Measurements from ENCODE around the gene SALL1. TPM values are rescaled to one million over a fixed set of nuclear protein-coding genes. Genes with fewer than 3 reads are reported as not detected.

Gene SALL1
- total RNA-seq, 1 experiment from 2014 or later = not detected

GRCh38 chr16:51131619-51132018 lies 19.5 kb downstream of the SALL1 start:
- ATAC-seq (no peak), DNase-seq (no peak)
- intact Hi-C loops (cut with micrococcal nuclease) = no loop called here
- Histone ChIP-seq H4K20me1 (ENCODE audit: low read length) (no peaks in the 10 kb centered on the region), H3K9me3 (ENCODE audit: low read length) (no peaks in the 10 kb centered on the region), H3K36me3 (ENCODE audit: low read depth, low read length) (no peaks in the 10 kb centered on the region), H3F3A (ENCODE audit: low read length, unreplicated experiment) (no peaks in the 10 kb centered on the region), H3K27me3 (ENCODE audit: low read length) (no peaks in the 10 kb centered on the region), H2AFZ (ENCODE audit: low read length) (no peak overlapping the region), H3K79me2 (ENCODE audit: low read length) (no peaks in the 10 kb centered on the region), H3K9ac (ENCODE audit: low read length) (no peak overlapping the region), H3K27ac (ENCODE audit: low read length) (no peak overlapping the region), H3K4me2 (ENCODE audit: low read length) (no peak overlapping the region), H3K9me2 (replicated peaks; ENCODE audit: low read length) (no peaks in the 10 kb centered on the region), H3K4me3 (ENCODE audit: low read length) (no peak overlapping the region), H3K4me1 (ENCODE audit: insufficient read depth, low read length) (no peaks in the 10 kb centered on the region)
- CTCF ChIA-PET = no interaction called here
- POLR2A ChIA-PET (ENCODE audit: unreplicated experiment) = no interaction called here
- TF ChIP-seq CTCF (conservative IDR thresholded peaks at IDR 0.05; ENCODE audit: low read depth, low read length) = no peak
- no peak for TF ChIP-seq EZH2phosphoT487 (IDR thresholded peaks at IDR 0.05; ENCODE audit: borderline replicate concordance, low read length)
- TF ChIP-seq EZH2 (IDR thresholded peaks at IDR 0.05; ENCODE audit: low read length, unreplicated experiment) = no peak
- BruUV-seq (replicated peaks) = no TSS peak

GRCh38 chr16:51129105-51129504 lies 22.0 kb downstream of the SALL1 start:
- H3K4me2 ChIP-seq (ENCODE audit: low read length) = no peak overlapping the region
- no TSS peak for BruUV-seq (replicated peaks)

GRCh38 chr16:51125992-51126391 lies 25.1 kb downstream of the SALL1 start:
- no peak overlapping the region for H3K9ac ChIP-seq (ENCODE audit: low read length)
- H3K27ac ChIP-seq (ENCODE audit: low read length) = no peak overlapping the region
- POLR2A ChIA-PET (ENCODE audit: unreplicated experiment) = no interaction called here
- H3K36me3 ChIP-seq (ENCODE audit: low read depth, low read length) = no peaks in the 10 kb centered on the region
- no peak overlapping the region for H3K4me2 ChIP-seq (ENCODE audit: low read length)
- H3K79me2 ChIP-seq (ENCODE audit: low read length) = no peaks in the 10 kb centered on the region
- no peak for TF ChIP-seq CTCF (conservative IDR thresholded peaks at IDR 0.05; ENCODE audit: low read depth, low read length)
- no peak for TF ChIP-seq EZH2 (IDR thresholded peaks at IDR 0.05; ENCODE audit: low read length, unreplicated experiment)
- TF ChIP-seq EZH2phosphoT487 (IDR thresholded peaks at IDR 0.05; ENCODE audit: borderline replicate concordance, low read length) = no peak
- DNase-seq (no peak), ATAC-seq (no peak)
- intact Hi-C loops (cut with micrococcal nuclease) = no loop called here
- CTCF ChIA-PET = no interaction called here
- no peak overlapping the region for H3K4me3 ChIP-seq (ENCODE audit: low read length)
- H3K27me3 ChIP-seq (ENCODE audit: low read length) = no peaks in the 10 kb centered on the region
- no peaks in the 10 kb centered on the region for H3K9me3 ChIP-seq (ENCODE audit: low read length)
- H3F3A ChIP-seq (ENCODE audit: low read length, unreplicated experiment) = no peaks in the 10 kb centered on the region
- BruUV-seq (replicated peaks) = no TSS peak
- no peaks in the 10 kb centered on the region for H3K4me1 ChIP-seq (ENCODE audit: insufficient read depth, low read length)
- H2AFZ ChIP-seq (ENCODE audit: low read length) = no peak overlapping the region
- no peaks in the 10 kb centered on the region for H4K20me1 ChIP-seq (ENCODE audit: low read length)
- H3K9me2 ChIP-seq (replicated peaks; ENCODE audit: low read length) = no peaks in the 10 kb centered on the region

More at GRCh38 chr16:51129105-51129504, 22.0 kb downstream of the SALL1 start:
- CTCF ChIA-PET = no interaction called here
- DNase-seq (no peak), ATAC-seq (no peak)
- Histone ChIP-seq H3K9me3 (ENCODE audit: low read length) (no peaks in the 10 kb centered on the region), H3K36me3 (ENCODE audit: low read depth, low read length) (no peaks in the 10 kb centered on the region), H3K4me3 (ENCODE audit: low read length) (no peak overlapping the region), H3K9me2 (replicated peaks; ENCODE audit: low read length) (no peaks in the 10 kb centered on the region), H3K27me3 (ENCODE audit: low read length) (no peaks in the 10 kb centered on the region), H4K20me1 (ENCODE audit: low read length) (no peaks in the 10 kb centered on the region), H2AFZ (ENCODE audit: low read length) (no peak overlapping the region), H3K27ac (ENCODE audit: low read length) (no peak overlapping the region), H3K4me1 (ENCODE audit: insufficient read depth, low read length) (no peaks in the 10 kb centered on the region), H3K79me2 (ENCODE audit: low read length) (no peaks in the 10 kb centered on the region), H3F3A (ENCODE audit: low read length, unreplicated experiment) (no peaks in the 10 kb centered on the region), H3K9ac (ENCODE audit: low read length) (no peak overlapping the region)
- no peak for TF ChIP-seq CTCF (conservative IDR thresholded peaks at IDR 0.05; ENCODE audit: low read depth, low read length)
- TF ChIP-seq EZH2phosphoT487 (IDR thresholded peaks at IDR 0.05; ENCODE audit: borderline replicate concordance, low read length) = no peak
- no peak for TF ChIP-seq EZH2 (IDR thresholded peaks at IDR 0.05; ENCODE audit: low read length, unreplicated experiment)
- POLR2A ChIA-PET (ENCODE audit: unreplicated experiment) = no interaction called here
- intact Hi-C loops (cut with micrococcal nuclease) = no loop called here

All from PC-3 (cell line).